ENCODE results near the gene NFATC2.

The NFATC2 gene

DNA sequence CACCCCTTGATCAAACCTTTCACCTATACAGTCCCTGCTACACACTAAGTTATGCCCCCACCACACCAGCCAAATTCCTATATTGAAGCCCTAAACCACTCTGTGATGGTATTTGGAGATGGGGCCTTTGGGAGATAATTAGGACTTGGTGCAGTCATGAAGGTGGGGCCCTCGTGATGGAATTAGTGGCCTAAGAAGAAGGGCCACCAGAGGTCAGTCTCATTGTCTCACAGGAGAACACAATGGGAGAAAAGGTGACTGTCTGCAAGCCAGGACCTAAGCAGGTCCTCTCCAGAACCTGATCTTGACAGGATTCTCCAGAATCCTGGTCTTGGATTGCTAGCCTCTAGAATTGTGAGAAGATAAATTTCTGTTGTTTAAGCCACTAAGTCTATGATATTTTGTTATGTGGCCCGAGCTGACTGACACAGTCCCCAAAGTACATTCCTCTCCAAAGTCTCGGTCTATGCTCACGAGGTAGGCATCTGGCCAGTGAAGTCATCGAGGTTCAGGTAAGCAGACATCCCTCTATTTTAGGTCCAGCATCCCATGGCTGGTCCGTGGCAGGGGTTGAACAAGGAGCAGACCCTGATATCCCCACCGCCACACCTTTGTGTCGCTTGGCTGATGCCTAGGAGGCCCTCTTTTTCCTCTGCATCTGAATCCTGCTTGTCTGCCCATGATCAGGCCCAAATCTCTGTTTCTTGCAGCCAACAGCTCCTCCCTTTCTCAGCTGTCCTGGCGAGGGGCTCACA is 138.9 kb downstream of the NFATC2 start (continued):
- TF ChIP-seq, protein P1, sequence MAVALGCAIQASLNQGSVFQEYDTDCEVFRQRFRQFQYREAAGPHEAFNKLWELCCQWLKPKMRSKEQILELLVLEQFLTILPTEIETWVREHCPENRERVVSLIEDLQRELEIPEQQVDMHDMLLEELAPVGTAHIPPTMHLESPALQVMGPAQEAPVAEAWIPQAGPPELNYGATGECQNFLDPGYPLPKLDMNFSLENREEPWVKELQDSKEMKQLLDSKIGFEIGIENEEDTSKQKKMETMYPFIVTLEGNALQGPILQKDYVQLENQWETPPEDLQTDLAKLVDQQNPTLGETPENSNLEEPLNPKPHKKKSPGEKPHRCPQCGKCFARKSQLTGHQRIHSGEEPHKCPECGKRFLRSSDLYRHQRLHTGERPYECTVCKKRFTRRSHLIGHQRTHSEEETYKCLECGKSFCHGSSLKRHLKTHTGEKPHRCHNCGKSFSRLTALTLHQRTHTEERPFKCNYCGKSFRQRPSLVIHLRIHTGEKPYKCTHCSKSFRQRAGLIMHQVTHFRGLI (tag by site-specific recombination; IDR thresholded peaks at IDR 0.05) = no peak
- TF ChIP-seq, protein P2, sequence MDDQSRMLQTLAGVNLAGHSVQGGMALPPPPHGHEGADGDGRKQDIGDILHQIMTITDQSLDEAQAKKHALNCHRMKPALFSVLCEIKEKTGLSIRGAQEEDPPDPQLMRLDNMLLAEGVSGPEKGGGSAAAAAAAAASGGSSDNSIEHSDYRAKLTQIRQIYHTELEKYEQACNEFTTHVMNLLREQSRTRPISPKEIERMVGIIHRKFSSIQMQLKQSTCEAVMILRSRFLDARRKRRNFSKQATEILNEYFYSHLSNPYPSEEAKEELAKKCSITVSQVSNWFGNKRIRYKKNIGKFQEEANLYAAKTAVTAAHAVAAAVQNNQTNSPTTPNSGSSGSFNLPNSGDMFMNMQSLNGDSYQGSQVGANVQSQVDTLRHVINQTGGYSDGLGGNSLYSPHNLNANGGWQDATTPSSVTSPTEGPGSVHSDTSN (CRISPR knock-in tag; IDR thresholded peaks at IDR 0.05) = no peak
- TF ChIP-seq, protein P3, sequence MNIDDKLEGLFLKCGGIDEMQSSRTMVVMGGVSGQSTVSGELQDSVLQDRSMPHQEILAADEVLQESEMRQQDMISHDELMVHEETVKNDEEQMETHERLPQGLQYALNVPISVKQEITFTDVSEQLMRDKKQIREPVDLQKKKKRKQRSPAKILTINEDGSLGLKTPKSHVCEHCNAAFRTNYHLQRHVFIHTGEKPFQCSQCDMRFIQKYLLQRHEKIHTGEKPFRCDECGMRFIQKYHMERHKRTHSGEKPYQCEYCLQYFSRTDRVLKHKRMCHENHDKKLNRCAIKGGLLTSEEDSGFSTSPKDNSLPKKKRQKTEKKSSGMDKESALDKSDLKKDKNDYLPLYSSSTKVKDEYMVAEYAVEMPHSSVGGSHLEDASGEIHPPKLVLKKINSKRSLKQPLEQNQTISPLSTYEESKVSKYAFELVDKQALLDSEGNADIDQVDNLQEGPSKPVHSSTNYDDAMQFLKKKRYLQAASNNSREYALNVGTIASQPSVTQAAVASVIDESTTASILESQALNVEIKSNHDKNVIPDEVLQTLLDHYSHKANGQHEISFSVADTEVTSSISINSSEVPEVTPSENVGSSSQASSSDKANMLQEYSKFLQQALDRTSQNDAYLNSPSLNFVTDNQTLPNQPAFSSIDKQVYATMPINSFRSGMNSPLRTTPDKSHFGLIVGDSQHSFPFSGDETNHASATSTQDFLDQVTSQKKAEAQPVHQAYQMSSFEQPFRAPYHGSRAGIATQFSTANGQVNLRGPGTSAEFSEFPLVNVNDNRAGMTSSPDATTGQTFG (tag by site-specific recombination; IDR thresholded peaks at IDR 0.05; ENCODE audit: borderline replicate concordance) = no peak
- TF ChIP-seq MEIS1 (CRISPR knock-in tag; IDR thresholded peaks at IDR 0.05; ENCODE audit: borderline replicate concordance) = no peak
- TF ChIP-seq, protein P4, sequence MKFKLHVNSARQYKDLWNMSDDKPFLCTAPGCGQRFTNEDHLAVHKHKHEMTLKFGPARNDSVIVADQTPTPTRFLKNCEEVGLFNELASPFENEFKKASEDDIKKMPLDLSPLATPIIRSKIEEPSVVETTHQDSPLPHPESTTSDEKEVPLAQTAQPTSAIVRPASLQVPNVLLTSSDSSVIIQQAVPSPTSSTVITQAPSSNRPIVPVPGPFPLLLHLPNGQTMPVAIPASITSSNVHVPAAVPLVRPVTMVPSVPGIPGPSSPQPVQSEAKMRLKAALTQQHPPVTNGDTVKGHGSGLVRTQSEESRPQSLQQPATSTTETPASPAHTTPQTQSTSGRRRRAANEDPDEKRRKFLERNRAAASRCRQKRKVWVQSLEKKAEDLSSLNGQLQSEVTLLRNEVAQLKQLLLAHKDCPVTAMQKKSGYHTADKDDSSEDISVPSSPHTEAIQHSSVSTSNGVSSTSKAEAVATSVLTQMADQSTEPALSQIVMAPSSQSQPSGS (tag by site-specific recombination; IDR thresholded peaks at IDR 0.05; ENCODE audit: low read depth) = no peak
- TF ChIP-seq ZBTB17 (tag by site-specific recombination; IDR thresholded peaks at IDR 0.05) = no peak

DNA sequence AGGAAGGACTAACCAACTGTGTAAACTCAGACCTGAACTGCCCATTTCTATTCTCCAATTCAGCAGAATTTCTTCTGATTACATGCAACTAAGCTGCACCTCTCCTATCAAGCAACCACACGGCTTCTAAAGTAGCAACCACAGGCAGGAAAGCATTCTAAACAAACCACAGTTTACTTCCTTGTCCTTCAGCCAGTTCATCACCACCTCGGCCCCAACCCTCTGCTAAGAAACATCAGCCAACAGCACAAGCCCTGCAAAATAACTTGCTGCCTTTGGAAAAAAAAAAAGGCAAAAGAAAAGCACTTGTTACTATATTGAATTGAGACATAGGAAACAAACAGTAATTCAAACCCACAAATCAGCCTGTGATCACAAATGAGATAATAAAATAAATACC is 140.3 kb downstream of the NFATC2 start:
- TF ChIP-seq, protein P5, sequence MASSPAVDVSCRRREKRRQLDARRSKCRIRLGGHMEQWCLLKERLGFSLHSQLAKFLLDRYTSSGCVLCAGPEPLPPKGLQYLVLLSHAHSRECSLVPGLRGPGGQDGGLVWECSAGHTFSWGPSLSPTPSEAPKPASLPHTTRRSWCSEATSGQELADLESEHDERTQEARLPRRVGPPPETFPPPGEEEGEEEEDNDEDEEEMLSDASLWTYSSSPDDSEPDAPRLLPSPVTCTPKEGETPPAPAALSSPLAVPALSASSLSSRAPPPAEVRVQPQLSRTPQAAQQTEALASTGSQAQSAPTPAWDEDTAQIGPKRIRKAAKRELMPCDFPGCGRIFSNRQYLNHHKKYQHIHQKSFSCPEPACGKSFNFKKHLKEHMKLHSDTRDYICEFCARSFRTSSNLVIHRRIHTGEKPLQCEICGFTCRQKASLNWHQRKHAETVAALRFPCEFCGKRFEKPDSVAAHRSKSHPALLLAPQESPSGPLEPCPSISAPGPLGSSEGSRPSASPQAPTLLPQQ (tag by site-specific recombination; IDR thresholded peaks at IDR 0.05) = no peak
- TF ChIP-seq OSR2 (tag by site-specific recombination; IDR thresholded peaks at IDR 0.05) = 0 out of 2 replicates have a peak, but pooled peaks have one; percentile 13
- ChIA-PET CTCF (interaction anchor here (0.9 kb wide), 1 partner anchor 193 kb away, joined by 3 read pairs; no protein-coding TSS in a partner anchor), POLR2A (no interaction called here)
- no peaks in the 10 kb centered on the region for H3K4me1 ChIP-seq (ENCODE audit: control insufficient read depth, insufficient read depth, low read length)
- H3K27ac ChIP-seq (ENCODE audit: extremely low read depth, low read depth, low read length) = no peak overlapping the region
- H3K4me3 ChIP-seq (ENCODE audit: low read depth, low read length) = no peak overlapping the region
- H3K9me3 ChIP-seq (ENCODE audit: control insufficient read depth, insufficient read depth, low read depth, low read length) = no peaks in the 10 kb centered on the region
- no peaks in the 10 kb centered on the region for H3K36me3 ChIP-seq (ENCODE audit: control insufficient read depth in 2 of 2, insufficient read depth in 1 of 2, low read length in 2 of 2)

DNA sequence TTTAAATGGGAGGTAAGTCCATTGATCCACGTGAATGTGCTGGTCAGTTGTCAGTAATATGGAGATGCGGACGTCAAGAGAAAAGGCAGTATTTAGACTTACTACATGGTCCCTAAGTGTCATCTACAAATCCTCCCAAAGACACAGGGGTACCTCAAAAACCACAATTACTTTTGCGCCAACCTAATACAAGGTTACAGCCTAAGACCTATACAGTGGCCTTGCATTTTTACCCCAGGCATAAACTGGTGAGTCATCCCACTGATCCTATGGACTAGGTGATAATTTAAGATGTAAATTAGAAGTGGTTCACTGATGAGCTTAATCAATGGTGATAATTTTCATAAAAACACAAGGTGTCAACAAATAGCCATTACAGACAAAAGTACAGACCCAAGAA is 141.0 kb downstream of the NFATC2 start:
- CTCF ChIA-PET = interaction anchor here (0.8 to 0.9 kb wide), 2 partner anchors 193 to 815 kb away, joined by 3 read pairs; no protein-coding TSS in a partner anchor
- Histone ChIP-seq H3K27ac (ENCODE audit: extremely low read depth, low read depth, low read length) (no peak overlapping the region), H3K9me3 (ENCODE audit: control insufficient read depth, insufficient read depth, low read depth, low read length) (no peaks in the 10 kb centered on the region), H3K4me3 (ENCODE audit: low read depth, low read length) (no peak overlapping the region), H3K36me3 (ENCODE audit: control insufficient read depth in 2 of 2, insufficient read depth in 1 of 2, low read length in 2 of 2) (no peaks in the 10 kb centered on the region), H3K4me1 (ENCODE audit: control insufficient read depth, insufficient read depth, low read length) (no peaks in the 10 kb centered on the region)
- no peak for TF ChIP-seq ZNF670 (tag by site-specific recombination; IDR thresholded peaks at IDR 0.05; ENCODE audit: low read depth)
- TF ChIP-seq, protein P6, sequence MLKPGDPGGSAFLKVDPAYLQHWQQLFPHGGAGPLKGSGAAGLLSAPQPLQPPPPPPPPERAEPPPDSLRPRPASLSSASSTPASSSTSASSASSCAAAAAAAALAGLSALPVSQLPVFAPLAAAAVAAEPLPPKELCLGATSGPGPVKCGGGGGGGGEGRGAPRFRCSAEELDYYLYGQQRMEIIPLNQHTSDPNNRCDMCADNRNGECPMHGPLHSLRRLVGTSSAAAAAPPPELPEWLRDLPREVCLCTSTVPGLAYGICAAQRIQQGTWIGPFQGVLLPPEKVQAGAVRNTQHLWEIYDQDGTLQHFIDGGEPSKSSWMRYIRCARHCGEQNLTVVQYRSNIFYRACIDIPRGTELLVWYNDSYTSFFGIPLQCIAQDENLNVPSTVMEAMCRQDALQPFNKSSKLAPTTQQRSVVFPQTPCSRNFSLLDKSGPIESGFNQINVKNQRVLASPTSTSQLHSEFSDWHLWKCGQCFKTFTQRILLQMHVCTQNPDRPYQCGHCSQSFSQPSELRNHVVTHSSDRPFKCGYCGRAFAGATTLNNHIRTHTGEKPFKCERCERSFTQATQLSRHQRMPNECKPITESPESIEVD (tag by site-specific recombination; IDR thresholded peaks at IDR 0.05) = no peak
- TF ChIP-seq, protein P7, sequence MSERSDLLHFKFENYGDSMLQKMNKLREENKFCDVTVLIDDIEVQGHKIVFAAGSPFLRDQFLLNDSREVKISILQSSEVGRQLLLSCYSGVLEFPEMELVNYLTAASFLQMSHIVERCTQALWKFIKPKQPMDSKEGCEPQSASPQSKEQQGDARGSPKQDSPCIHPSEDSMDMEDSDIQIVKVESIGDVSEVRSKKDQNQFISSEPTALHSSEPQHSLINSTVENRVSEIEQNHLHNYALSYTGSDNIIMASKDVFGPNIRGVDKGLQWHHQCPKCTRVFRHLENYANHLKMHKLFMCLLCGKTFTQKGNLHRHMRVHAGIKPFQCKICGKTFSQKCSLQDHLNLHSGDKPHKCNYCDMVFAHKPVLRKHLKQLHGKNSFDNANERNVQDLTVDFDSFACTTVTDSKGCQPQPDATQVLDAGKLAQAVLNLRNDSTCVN (tag by site-specific recombination; optimal IDR thresholded peaks at IDR 0.05) = no peak
- TF ChIP-seq, protein P8, sequence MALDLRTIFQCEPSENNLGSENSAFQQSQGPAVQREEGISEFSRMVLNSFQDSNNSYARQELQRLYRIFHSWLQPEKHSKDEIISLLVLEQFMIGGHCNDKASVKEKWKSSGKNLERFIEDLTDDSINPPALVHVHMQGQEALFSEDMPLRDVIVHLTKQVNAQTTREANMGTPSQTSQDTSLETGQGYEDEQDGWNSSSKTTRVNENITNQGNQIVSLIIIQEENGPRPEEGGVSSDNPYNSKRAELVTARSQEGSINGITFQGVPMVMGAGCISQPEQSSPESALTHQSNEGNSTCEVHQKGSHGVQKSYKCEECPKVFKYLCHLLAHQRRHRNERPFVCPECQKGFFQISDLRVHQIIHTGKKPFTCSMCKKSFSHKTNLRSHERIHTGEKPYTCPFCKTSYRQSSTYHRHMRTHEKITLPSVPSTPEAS (tag by site-specific recombination; IDR thresholded peaks at IDR 0.05) = no peak
- POLR2A ChIA-PET = no interaction called here

All from HEK293 (cell line).